DMS153 treated with DMSO at 0.1 percent for 48 hours (cell line): ENCODE data around the gene FNBP1.
A peak's percentile ranks its signal among the peaks of the same experiment; 100 is the strongest.
"Not testable (repeated sequence)": the region's sequence is repeated elsewhere in the genome, so short reads cannot be mapped to it uniquely, and the experiment has no call there.

Source experiments
- DNase-seq: peaks from one replicate; lab custom pipeline; 2025; ENCODE audit not compliant: unreplicated experiment; lab: John Stamatoyannopoulos, UW

Gene FNBP1

DNA sequence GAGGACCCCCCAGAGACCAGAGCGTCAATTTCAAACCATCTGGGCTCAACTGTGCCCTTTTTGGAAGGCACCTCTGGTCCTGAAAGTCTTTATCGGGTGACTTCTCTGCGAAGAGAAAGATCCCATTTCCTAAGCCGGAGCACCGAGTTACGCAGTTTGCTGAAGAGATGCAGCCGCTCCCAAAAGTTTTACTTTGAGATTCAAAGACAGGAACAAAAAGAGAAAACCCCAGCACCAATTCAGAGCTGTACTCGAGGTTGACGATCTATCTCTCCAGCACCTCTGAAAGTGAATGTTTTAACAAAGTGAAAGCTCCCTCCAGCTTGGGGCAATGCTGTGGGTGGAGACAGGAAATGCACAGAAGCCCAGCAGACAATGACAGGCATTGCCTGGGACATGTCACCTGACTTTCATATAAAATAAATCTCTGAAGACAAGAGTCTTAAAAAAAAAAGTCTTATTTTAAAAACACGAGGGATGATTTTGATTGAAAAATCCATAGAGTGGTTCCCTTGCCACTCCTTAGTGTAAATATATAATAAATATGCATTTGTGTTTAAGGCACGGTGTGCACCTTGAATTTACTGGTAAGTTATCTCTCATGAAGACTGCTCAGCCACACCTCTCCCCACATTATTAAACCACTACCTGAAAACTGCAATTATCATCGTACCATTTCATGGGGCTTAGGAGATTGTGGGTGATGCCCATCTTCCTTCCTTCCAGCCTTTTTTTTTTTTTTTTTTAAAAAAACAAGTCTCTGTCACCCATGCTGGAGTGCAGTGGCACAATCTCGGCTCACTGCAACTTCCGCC lies 79.9 kb downstream of the FNBP1 start:
- DNase-seq = peak; percentile 20

DNA sequence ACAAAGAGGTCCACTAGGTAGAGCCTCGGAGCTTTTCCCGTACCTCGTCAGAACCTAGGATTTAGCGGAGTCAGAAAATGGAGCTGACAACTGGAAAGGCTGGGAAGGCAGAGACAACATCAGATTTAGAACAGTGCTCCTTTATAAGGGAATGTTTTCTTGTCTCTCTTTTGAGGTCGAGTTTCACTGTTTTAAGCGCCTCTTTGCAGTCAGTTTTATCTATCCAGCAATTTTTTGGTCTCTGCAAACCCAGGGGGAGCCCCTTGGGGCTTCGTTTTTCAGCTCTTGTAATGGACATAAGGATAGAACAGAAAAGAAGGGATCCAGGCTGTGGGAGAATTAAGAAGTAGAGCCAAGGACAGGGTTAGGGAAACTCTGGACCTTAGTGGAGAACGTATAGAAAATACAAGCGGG lies 80.5 kb downstream of the FNBP1 start:
- DNase-seq = no peak

DNA sequence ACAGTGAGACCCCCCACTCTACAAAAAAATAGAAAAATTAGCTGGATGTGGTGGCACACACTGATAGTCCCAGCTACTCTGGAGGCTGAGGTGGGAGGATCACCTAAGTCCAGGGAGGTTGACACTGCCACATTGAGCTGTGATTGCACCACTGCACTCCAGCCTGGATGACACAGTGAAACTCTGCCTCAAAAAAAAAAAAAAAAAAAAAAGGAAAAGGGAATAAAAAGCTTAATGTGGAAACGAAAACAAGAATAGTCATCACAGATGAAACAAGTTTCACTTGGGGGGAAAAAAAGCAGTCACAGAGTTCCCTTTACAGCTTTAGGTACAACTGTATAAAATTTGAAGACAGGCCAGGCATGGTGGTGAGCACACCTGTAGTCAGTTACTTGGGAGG lies 84.2 kb downstream of the FNBP1 start:
- no peak for DNase-seq

DNA sequence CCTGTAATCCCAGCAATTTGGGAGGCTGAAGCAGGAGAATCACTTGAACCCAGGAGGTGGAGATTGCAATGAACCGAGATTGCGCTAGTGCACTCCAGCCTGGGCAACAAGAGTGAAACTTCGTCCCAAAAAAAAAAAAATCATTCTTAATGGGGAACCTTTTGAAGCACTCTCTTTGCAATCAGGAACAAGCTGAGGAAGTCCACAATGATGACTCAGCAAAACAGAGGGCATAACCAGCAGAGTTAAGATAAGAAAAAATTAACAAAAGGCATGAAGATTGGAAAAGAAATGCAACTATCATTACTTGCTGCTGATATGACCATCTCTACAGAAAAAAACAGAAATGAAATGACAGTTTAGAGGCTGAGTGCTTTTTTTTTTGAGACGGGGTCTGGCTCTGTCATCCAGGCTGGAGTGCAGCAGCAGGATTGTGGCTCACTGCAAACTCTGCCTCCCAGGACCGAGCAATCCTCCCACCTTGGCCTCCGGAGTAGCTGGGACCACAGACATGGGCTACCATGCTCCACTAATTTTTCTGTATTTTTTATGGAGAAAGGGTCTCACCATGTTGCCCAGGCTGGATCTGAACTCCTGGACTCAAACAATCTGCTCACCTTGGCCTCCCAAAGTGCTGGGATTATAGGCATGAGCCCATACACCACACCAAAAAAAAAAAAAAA lies 88.0 kb downstream of the FNBP1 start:
- no peak for DNase-seq

DNA sequence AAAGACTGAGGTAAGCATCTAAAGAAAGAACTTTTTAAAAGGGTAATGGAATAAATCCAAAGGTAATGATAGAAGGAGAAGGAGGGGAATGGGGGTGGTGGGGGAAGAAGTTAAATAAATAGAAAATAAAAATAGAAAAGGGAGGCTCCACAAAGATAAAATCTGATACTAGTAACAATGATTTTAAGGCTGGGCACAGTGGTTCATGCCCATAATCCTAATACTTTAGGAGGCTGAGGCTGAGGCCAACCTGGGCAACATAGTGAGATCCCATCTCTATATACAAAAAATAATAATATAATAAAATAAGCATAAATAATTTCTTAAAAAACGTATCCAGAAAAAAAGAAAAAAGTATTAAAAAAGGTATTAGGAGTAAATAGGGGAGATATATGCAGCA lies 89.3 kb downstream of the FNBP1 start:
- no peak for DNase-seq

DNA sequence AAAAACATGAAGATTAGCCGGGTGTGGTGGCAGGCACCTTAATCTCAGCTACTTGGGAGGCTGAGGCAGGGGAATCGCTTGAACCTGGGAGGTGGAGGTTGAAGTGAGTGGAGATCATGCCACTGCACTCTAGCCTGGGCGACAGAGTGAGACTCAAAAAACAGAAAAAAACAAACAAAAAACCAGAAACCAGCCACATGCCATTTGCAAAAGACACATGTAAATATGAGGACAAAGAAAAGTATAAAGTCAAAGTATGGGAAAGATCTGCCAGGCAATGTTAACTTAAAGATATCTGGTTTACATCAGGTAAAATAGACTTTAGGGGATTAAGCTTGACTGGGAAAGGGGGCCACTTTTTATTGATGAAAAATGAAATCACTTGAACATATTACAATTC lies 90.7 kb downstream of the FNBP1 start:
- DNase-seq = no peak

DNA sequence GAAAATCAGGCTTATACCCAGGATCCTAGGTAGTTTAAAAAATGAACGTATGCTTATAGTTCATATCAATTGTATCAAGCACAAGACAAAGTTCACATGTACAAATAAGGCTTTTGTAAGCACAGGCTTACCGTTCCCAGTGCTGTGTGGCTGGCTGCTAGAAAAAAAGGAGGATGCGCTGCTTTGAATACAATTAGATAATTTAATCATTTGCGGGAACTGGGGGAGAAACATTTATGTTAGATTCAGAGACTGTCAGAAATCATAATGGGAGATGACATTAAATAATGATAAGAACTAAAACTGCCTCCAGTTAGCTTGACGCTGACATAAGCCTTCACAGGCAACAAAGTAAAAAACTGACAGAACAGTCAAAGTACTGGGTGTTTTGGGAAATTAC lies 93.2 kb downstream of the FNBP1 start:
- DNase-seq = no peak

DNA sequence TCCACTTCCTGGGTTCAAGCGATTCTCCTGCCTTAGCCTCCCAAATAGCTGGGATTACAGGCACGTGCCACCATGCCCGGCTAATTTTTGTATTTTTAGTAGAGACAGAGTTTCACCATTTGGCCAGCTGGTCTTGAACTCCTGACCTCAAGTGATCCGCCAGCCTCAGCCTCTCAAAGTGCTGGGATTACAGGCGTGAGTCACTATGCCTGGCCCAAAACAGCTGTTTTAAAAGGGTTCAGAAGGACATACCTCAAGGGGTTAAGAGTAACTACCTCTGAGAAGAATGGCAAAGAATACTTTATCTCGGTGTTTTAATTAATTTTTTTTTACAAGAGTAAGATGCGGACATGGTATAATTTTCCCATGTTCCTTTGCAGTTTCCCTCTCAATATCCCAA lies 94.4 kb downstream of the FNBP1 start:
- not testable (repeated sequence) for DNase-seq

- no peak for DNase-seq
Measured at GRCh38 chr9:129946246-129946995, 96.6 kb downstream of the FNBP1 start.

DNA sequence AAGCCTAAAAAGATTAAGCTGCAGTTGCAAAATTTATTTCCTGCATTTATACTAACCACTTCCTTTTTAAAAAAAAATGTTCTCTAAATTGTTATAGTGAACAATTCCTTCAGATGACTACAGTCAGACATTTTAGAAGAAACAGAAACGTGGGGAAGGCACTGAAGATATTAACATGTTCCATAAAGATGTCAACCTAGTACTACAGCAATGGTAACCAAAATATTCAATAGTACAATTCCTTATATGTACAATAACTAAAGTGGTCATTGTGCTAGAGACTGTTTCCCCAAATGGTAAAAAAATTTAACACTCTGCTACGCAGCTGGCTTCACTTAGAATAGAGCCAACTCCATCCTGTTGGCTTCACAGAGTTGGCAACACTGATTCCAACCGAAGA lies 97.7 kb downstream of the FNBP1 start:
- DNase-seq = no peak

GRCh38 chr9:129944506-129945116 lies 98.4 kb downstream of the FNBP1 start:
- DNase-seq = no peak

DNA sequence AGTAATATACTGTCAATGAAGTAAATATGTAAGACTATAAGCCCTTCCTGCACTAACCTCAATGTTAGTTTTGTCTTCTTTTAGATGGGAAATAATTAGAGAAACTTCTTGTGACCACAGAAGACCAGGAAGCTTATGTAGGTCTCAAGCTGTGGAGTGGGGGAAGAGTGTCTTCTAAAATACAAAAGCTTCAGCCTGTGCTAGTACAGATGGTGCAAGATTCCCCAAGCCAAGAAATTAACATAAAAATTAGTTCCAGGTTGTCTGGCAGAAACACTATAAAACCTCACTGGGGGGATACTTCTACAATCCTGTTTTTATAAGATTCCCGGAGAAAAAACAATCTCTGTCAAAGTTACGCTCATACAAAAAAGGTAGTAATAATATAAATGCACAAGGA lies 103.6 kb downstream of the FNBP1 start:
- no peak for DNase-seq

GRCh38 chr9:129938291-129938979 lies 104.6 kb downstream of the FNBP1 start:
- DNase-seq = no peak

DNA sequence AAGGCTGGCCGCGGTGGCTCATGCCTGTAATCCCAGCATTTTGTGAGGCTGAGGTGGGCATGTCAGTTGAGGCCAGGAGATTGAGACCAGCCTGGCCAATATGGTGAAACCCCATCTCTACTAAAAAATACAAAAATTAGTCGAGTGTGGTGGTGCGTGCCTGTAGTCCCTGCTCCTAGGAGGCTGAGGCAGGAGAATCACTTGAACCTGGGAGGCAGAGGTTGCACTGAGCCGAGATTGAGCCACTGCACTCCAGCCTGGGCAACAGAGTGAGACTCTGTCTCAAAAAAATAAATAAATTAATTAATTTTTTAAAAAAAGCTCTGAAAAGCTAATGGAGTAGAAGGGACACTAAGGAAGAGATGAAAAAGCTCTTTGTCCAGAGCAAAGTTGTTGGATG lies 105.1 kb downstream of the FNBP1 start:
- DNase-seq = not testable (repeated sequence)

GRCh38 chr9:129936222-129936621 lies 106.8 kb downstream of the FNBP1 start:
- no peak for DNase-seq

DNA sequence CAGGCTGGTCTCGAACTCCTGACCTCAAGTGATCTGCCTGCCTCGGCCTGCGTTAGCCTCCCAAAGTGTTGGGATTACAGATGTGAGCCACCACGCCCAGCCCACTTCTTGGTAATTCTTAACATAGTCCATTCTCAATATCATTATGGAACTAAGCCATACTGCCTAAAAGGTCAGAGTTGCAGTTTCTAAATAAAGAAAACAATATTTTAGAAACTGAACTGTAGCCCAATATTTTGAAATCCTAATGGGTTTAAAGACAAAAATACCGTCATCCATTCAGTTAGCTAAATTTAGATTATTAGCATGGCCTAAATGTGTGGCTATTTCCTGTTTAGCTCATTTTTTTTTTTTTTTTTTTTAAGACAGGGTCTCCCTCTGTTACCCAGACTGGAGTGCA lies 108.2 kb downstream of the FNBP1 start:
- DNase-seq = no peak

DNA sequence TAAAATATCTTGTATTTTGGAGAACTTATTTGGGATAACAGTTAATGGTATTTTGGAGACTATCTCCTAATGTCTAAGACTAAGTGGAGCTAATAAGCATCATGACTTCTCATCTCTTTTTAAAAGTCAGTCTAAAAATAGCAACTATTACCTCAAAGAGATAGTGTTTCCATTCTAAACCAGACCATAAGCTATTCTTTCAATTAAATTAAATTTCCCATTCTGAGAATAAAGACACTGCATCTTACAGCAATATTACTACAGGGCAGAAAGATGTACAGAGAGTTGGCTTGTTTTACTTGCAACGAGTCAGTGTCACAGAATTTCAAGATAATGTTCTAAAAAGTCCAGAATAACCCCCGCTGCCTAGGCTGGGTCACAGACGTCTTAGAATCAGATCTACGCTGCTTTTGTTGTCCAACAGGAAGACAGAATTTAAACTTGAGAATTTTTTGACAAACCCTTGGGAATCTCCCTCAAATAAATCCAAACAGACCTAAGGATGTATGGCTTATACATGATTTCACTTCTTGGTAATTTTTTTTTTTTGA lies 108.9 kb downstream of the FNBP1 start:
- DNase-seq = no peak

DNA sequence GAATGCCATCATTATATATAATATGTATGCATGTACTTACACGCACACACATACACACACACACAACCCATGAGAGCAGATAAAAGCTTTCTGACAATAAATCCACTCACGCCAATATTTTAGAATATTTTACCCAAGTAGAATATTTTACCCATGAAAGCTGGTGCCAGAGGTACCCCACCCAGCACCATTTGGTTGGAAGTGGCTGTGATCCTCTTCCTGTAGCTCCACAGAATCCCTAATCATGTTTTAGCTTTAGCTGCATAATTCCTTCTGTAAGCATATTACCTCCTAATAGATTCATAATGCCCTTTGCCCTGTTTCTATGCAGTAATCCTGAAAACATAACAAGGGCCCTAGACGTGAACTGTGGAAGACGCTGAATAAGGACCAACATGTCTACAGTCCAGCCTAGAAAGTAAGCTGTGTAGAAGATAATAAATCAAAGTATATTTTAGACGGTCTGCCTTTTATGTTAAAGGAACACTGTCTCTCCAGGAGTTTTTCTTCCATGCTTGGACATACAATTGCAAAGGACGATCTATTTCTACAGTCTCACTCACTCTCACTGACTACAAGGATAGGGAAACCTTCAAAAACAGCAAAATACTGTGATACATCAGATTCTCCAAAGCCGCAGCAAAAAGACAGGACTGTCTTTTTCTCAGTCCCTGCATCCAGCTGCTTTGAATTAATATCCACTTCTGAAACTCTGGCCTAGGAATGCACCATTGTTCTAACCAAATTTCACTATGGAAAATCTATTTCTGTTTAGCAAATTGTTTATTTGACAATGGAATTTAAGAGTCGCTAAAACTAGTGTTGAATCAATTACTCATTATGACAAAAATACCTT lies 109.6 kb downstream of the FNBP1 start:
- DNase-seq = no peak

- DNase-seq = no peak
Measured at GRCh38 chr9:129932303-129933151, 110.5 kb downstream of the FNBP1 start.
